DOHH2 (cell line): ENCODE results near the gene HDAC4.

Experiments
- H3F3A ChIP-seq: fragments of 200-600 bp; sonication (generic), shearing (Covaris generic); 2 replicates; pipeline ENCODE4 v1.6.0; 2016; ENCODE audit warnings: antibody characterized with exemption, mild to moderate bottlenecking; ENCODE audit not compliant: control insufficient read depth, insufficient read depth
- H3K27ac ChIP-seq: fragments of 200-600 bp; sonication (generic); 2 replicates; pipeline ENCODE4 v1.5.1; 2014; ENCODE audit warnings: low read depth, mild to moderate bottlenecking, low read length, moderate library complexity
- H3K27me3 ChIP-seq: fragments of 200-600 bp; sonication (generic); 2 replicates; pipeline ENCODE4 v1.6.1; 2014; ENCODE audit warnings: mild to moderate bottlenecking, low read length, mixed read lengths; ENCODE audit not compliant: control insufficient read depth
- H3K36me3 ChIP-seq: fragments of 200-600 bp; sonication (generic); 2 replicates; pipeline ENCODE4 v1.6.1; 2014; ENCODE audit warnings: mild to moderate bottlenecking, low read length, moderate library complexity, mixed read lengths; ENCODE audit not compliant: control insufficient read depth
- H3K4me1 ChIP-seq: fragments of 200-600 bp; sonication (generic); 2 replicates; pipeline ENCODE4 v1.6.1; 2014; ENCODE audit warnings: mild to moderate bottlenecking, low read length, mixed read lengths; ENCODE audit not compliant: control insufficient read depth
- H3K4me2 ChIP-seq: fragments of 200-600 bp; sonication (generic); 2 replicates; pipeline ENCODE4 v1.6.0; 2014; ENCODE audit warnings: mild to moderate bottlenecking, low read length, moderate library complexity
- H3K4me3 ChIP-seq: fragments of 200-600 bp; sonication (generic); 2 replicates; pipeline ENCODE4 v1.5.1; 2014; ENCODE audit warnings: mild to moderate bottlenecking, low read length, mixed read lengths
- H3K79me2 ChIP-seq: fragments of 200-600 bp; sonication (generic); 2 replicates; pipeline ENCODE4 v1.6.1; 2014; ENCODE audit warnings: mild to moderate bottlenecking, low read length, mixed read lengths; ENCODE audit not compliant: control insufficient read depth
- H3K9me2 ChIP-seq: fragments of 200-600 bp; sonication (generic); replicated peaks from 2 replicates; pipeline ENCODE4 v1.6.1; 2014; ENCODE audit warnings: mild to moderate bottlenecking, low read length, mixed read lengths; ENCODE audit not compliant: control insufficient read depth
- H3K9me3 ChIP-seq: fragments of 200-600 bp; sonication (generic); 2 replicates; pipeline ENCODE4 v1.6.1; 2014; ENCODE audit warnings: antibody characterized with exemption, low read length, mixed read lengths; ENCODE audit not compliant: control insufficient read depth, insufficient read depth
- H4K20me1 ChIP-seq: fragments of 200-600 bp; sonication (generic); 2 replicates; pipeline ENCODE4 v1.6.0; 2014; ENCODE audit warnings: low read depth, mild to moderate bottlenecking, antibody characterized with exemption, low read length, moderate library complexity; ENCODE audit not compliant: control insufficient read depth, insufficient read depth
- EZH2phosphoT487 ChIP-seq: fragments of 200-600 bp; sonication (generic); IDR thresholded peaks from 2 replicates; pipeline ENCODE4 v1.6.1; 2017; ENCODE audit warnings: borderline replicate concordance, mild to moderate bottlenecking, antibody characterized with exemption, low read length, moderate library complexity, mixed read lengths
- TF ChIP-seq, protein P1 (sequence below): fragments of 200-600 bp; sonication (generic); IDR thresholded peaks from one replicate; pipeline ENCODE4 v1.5.1; 2014; ENCODE audit warnings: antibody characterized with exemption, mild to moderate bottlenecking, low read depth, low read length; ENCODE audit not compliant: poor library complexity, severe bottlenecking

HDAC4 gene

DNA sequence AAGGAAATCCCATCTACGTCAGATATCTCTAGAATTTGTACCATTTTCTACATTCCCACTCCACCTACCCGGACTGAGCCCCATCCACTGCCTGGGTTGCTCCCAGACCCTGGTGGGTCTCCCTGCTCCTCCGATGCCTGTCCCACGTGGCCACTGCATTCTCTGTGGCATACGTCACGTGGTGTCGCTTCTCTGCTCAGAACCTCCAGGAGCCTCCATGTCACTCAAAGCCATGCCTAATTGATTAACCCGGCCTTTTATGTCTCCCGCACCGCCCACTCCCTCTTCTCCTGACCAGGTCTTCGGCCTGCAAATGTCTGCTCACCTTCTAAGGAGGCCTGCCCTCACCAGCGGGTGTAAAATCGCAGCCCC, 176.6 kb downstream of the HDAC4 start:
- Histone ChIP-seq H3K4me2 (no peak overlapping the region), H3K36me3 (no peaks in the 10 kb centered on the region), H3F3A (no peaks in the 10 kb centered on the region), H3K79me2 (no peaks in the 10 kb centered on the region), H3K9me3 (no peaks in the 10 kb centered on the region), H3K27ac (no peak overlapping the region), H3K9me2 (no peaks in the 10 kb centered on the region), H3K4me3 (no peak overlapping the region), H3K27me3 (peaks cover 4% of the 10 kb centered on the region; the same call in 1 of the 2 replicates), H3K4me1 (no peaks in the 10 kb centered on the region), H4K20me1 (peaks cover 9% of the 10 kb centered on the region)
- no peak for TF ChIP-seq EZH2phosphoT487
- TF ChIP-seq, protein P1, sequence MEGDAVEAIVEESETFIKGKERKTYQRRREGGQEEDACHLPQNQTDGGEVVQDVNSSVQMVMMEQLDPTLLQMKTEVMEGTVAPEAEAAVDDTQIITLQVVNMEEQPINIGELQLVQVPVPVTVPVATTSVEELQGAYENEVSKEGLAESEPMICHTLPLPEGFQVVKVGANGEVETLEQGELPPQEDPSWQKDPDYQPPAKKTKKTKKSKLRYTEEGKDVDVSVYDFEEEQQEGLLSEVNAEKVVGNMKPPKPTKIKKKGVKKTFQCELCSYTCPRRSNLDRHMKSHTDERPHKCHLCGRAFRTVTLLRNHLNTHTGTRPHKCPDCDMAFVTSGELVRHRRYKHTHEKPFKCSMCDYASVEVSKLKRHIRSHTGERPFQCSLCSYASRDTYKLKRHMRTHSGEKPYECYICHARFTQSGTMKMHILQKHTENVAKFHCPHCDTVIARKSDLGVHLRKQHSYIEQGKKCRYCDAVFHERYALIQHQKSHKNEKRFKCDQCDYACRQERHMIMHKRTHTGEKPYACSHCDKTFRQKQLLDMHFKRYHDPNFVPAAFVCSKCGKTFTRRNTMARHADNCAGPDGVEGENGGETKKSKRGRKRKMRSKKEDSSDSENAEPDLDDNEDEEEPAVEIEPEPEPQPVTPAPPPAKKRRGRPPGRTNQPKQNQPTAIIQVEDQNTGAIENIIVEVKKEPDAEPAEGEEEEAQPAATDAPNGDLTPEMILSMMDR = no peak

DNA sequence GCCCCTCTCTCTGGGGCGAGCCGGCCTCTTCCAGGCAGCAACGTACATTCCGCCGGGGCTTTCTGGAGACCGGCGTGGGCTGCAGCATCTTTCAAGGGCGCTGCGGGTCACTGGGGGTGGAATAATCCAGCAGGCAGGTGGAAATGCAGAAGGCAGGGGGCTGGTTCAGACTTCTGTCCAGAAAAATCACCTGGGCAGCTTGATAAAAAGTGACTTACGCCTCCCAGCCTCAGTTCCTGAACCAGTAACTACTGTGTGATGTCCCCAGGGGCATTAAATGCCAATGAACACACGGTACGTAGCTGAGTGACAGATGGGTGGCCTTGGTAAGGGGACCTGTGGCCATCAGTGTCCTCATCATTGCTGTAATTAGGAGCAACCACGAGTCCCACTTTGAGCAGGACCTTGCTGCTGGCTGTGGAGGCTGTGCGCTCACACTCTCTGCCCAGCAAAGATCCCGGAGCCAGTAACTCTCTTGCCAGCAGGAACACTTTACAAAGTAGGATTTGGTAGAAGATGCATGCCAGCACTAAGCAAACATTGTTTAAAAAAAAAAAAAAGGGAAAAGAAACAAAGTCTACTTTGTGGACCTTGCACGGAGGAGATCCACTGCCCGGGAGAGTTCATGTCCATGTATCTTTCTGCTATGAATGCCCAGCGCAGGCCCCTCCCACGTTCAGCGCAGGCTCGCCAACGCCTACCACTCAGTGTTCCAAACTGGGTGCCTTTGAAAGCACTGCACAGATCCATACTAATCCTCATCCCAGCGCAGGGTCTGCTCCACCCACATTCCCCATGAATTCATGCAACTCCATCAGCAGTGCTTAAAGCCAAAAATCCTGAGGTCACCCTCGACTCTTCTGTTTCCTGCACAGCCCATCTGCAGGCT, 177.3 kb downstream of the HDAC4 start:
- peaks cover 9% of the 10 kb centered on the region for H4K20me1 ChIP-seq
- H3K4me3 ChIP-seq = no peak overlapping the region
- no peaks in the 10 kb centered on the region for H3K36me3 ChIP-seq
- no peaks in the 10 kb centered on the region for H3K79me2 ChIP-seq
- peaks cover 4% of the 10 kb centered on the region; the same call in 1 of the 2 replicates for H3K27me3 ChIP-seq
- H3K27ac ChIP-seq = no peak overlapping the region
- no peak for TF ChIP-seq EZH2phosphoT487
- TF ChIP-seq, protein P1 = no peak
- no peaks in the 10 kb centered on the region for H3K4me1 ChIP-seq
- H3K9me3 ChIP-seq = no peaks in the 10 kb centered on the region
- no peaks in the 10 kb centered on the region for H3K9me2 ChIP-seq
- H3K4me2 ChIP-seq = no peak overlapping the region
- no peaks in the 10 kb centered on the region for H3F3A ChIP-seq

DNA sequence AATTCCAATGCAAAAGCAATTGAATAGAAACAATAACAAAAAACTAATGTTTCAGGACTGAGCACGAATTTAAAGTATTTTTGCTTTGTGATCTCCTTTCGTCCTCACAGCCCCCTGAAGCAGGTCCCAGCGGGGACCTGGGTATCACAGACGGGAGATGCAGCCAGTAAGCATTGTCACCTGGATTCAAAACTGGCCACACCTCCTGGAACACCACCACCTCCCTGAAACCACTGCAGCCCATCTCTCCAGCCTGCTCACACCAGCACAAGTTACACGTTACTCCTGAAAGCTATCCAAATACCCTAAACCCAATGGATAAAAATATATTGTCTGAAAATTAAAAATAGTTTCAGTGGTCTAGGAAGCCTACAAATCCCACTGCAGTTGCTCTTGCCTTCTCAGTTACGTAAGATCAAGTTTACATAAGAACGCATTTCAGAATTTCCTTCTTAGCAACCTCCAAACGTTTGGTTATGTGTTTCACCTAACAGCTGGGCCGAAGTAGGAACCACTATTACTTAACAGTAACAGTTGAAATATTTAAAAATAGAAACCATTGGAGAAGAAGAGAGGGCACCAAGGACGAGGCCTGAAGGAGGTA, 178.0 kb downstream of the HDAC4 start:
- Histone ChIP-seq H3K4me3 (no peak overlapping the region), H3K36me3 (no peaks in the 10 kb centered on the region), H3K4me1 (no peaks in the 10 kb centered on the region), H3K27me3 (peaks cover 4% of the 10 kb centered on the region; the same call in 1 of the 2 replicates), H3K9me2 (no peaks in the 10 kb centered on the region), H4K20me1 (peaks cover 9% of the 10 kb centered on the region), H3K9me3 (no peaks in the 10 kb centered on the region), H3K4me2 (no peak overlapping the region), H3K27ac (no peak overlapping the region), H3F3A (no peaks in the 10 kb centered on the region), H3K79me2 (no peaks in the 10 kb centered on the region)
- TF ChIP-seq, protein P1 = no peak
- TF ChIP-seq EZH2phosphoT487 = no peak
